Fibroblast of lung (primary cell): Measurements from ENCODE around the gene APOO.

Source experiments
- EZH2 ChIP-seq: IDR thresholded peaks from 2 replicates; pipeline ENCODE4 v1.5.1; 2012; ENCODE audit warnings: low read length, control low read depth, mild to moderate bottlenecking; ENCODE audit errors: missing control alignments
- TF ChIP-seq, protein P1 (sequence below), 2 donors: IDR thresholded peaks in 1 of 2; conservative IDR thresholded peaks in 1 of 2; 1 replicate in 1 of 2; 2 replicates in 1 of 2; pipeline ENCODE4 v1.5.1; 2011 to 2012; ENCODE audit warnings: low read length in 2 of 2, control low read depth in 1 of 2, inconsistent platforms in 1 of 2, low read depth in 1 of 2, mild to moderate bottlenecking in 1 of 2

DNA sequence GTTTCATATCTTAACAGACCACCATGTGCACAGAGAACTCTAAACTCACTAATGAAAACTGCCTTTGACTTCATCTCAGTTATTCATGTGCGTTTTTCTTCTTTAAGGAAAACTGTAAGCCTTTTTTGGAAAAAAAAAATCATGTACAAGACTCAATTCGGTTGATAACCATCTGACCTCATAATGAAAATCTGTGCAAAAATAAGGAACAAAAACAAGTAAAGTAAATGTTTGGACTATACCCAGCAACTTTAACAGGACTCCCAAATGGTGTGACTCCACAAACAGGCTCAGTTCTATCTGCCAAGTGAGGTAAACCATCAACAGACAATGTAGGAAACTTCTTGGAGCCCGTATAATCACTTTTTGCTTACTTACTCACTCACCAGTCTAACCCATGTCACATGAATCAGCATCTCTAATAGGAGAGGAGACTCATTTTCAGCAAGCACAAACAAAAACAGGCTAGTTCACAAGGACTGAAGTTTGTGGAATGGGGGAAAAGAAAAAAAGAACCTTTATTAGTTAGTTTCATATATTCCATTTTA is 9.3 kb downstream of the APOO start:
- TF ChIP-seq, protein P1, sequence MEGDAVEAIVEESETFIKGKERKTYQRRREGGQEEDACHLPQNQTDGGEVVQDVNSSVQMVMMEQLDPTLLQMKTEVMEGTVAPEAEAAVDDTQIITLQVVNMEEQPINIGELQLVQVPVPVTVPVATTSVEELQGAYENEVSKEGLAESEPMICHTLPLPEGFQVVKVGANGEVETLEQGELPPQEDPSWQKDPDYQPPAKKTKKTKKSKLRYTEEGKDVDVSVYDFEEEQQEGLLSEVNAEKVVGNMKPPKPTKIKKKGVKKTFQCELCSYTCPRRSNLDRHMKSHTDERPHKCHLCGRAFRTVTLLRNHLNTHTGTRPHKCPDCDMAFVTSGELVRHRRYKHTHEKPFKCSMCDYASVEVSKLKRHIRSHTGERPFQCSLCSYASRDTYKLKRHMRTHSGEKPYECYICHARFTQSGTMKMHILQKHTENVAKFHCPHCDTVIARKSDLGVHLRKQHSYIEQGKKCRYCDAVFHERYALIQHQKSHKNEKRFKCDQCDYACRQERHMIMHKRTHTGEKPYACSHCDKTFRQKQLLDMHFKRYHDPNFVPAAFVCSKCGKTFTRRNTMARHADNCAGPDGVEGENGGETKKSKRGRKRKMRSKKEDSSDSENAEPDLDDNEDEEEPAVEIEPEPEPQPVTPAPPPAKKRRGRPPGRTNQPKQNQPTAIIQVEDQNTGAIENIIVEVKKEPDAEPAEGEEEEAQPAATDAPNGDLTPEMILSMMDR (conservative IDR thresholded peaks at IDR 0.05 in 1 of 2, IDR thresholded peaks at IDR 0.05 in 1 of 2; ENCODE audit: low read depth in 1 of 2, low read length in 2 of 2): no peak
- no peak for TF ChIP-seq EZH2
